SK-N-DZ (cell line): ENCODE results near the gene CD164L2. TPM values are rescaled to one million over a fixed set of nuclear protein-coding genes. Genes with fewer than 3 reads are reported as not detected.
"Not testable (repeated sequence)": the region's sequence is repeated elsewhere in the genome, so short reads cannot be mapped to it uniquely, and the experiment has no call there.

Source experiments
- DNase-seq: peaks from one replicate; pipeline ENCODE4 v3.0.0-alpha.2; 2015; ENCODE audit warnings: low spot score
- polyA plus RNA-seq, 2 experiments: library from polyadenylated mRNA; depleted of rRNA; stranded (reverse); fragments of >200 nt; gene quantifications; 2 replicates each; pipeline ENCODE4 v1.2.3, GENCODE V29; 2014

Gene CD164L2
- not detected in 2 replicates for polyA plus RNA-seq (2014; cell fraction: cytosol; rRNA removed)
- not detected in 2 replicates for polyA plus RNA-seq (2014; cell fraction: nucleus; rRNA removed)

DNA sequence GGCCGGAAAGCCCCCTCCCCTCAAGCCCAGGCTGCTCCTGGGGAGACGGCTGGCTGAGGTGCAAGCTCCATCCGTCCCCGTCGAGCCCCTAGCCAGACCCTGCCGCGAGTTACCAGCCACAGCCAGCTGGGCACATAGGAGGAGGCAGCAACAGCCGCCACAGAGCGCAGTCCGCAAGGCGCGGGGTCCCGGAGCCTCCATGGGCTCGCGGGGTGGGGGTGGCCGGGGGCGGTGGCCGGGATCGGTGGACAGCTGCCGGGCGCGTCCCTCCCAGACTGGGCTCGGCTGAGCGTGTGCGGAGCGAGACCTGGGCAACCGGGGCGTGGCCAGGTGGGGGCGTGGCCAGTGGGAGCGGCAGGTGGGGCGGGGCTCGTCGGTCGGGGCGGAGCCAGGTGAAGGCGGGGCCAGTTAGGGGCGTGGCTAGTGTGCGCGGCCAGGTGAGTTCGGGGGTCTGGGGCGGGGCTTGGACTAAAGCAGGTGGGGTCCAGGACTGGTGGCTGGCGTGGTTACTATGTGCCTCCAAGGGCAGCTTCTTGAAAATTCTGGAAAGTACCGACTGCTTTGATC, at the start of gene CD164L2:
Gene CD164L2 (minus strand): TSS at position 295 of the 567 bp plus-strand sequence. CDS start 94 bp downstream, at position 201.
- no peak for DNase-seq

DNA sequence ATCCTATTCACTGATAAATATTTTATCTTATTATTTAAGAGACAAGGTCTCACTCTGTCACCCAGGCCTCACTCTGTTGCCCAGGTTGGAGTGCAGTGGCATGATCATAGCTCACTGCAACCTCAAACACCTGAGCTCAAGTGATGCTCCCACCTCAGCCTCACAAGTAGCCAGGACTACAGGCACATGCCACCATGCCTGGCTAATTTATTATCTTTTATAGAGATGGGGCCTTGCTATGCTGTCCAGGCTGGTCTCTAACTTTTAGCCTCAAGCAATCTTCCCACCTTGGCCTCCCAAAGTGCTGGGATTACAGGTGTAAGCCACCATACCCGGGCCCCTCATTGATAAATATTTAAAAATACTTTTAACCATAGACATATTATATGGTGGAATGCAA, 49.6 kb upstream of the CD164L2 start:
- not testable (repeated sequence) for DNase-seq

DNA sequence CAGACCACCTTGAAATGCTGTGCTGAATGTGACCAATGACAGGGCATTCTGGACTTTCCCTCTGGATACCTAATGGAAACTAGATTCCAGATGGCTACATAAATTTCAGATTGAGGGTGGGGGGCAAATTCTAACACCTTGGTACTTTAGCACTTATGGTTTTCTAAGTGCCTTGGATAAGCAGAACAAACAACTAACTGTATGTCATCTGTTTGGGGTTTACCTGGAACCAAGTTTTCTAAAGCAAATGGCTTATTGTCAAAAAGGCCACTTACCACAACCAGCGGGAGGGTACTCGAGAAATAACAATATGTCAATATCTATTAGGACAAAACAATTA, 48.4 kb upstream of the CD164L2 start:
- DNase-seq, result no peak

DNA sequence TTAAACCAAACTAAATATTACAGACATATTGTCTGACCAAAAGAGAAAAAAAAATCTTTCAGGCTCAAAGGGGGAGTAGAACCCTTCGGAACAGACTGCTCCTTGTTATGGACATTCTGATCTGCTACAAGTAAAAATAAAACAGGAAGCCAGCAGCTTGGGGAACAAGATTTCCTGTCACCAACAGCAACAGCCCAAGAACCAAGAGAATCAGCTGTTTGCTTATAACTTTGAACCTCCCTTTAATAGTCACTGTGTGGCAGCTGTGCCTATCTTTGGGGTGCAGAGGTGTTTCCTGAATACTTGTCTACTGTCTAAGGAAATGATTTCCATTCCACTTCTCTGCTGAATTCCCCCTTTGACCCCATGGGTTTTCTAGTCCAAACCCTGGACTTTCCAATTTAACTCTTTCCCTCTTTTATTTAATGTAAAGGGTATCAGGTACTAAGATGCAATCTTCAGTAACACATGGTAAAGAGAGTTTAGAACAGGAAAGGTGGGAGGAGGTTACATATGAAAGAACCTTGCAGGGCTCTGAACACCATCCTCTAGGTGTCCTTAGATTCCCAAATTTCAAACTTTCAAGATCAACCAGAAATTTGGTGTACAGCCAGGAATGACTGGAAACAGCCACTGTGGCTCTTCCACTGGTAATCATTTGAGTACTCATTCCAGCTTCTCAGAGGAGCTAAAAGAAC, 47.9 kb upstream of the CD164L2 start:
- no peak for DNase-seq

DNA sequence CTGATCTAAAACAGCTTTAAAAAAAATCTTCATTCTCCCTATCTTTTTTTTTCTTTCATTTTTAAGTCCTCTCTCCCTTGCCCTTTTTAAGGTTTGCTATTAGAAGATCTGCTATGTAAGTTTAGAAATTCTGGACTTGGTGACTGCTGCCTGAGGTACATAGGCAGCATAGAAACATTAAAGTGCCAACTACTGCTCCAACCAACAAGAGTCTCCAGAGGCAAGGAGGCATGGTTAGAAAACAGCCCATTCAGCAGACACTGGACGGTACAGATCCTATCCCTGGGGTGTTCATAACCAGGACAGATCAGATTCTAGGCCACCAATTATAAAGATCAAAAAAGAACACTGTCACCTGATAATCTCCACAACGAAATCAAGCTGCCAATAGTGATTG, 45.9 kb upstream of the CD164L2 start:
- peak; percentile 4 for DNase-seq

DNA sequence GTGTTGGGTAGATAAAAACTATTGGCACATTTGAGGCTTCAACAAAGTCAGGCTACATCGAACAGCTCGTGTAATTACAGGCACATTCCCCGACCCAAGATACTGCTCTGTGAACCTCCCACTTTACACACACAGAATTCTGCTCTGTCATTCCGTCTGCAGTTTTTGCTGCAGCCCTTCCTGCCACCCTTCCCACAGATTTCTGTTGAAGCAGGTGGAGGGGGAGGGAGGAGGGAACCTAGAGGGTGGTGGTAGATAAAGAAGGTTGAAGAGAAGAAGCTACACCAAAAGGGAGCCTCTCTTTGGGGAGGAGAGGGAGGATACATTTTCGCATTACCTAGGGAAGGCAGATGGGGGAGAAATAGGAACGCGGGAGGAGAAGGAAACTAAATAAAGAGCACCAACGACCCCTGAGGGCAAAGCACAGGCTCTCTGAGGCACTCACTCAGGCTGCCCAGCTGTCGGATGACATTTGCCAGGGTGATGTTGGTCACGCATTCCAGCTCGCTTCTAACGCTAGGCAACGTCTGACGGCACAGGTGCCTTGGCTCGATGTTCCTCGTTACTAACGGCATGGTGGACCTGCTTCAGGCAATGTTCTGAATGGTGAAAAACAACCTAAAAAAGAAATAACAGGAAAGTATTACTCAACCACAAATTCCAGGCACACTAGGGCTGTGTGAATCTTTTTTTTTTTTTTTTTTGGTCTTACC, 45.3 kb upstream of the CD164L2 start:
- DNase-seq, result no peak

DNA sequence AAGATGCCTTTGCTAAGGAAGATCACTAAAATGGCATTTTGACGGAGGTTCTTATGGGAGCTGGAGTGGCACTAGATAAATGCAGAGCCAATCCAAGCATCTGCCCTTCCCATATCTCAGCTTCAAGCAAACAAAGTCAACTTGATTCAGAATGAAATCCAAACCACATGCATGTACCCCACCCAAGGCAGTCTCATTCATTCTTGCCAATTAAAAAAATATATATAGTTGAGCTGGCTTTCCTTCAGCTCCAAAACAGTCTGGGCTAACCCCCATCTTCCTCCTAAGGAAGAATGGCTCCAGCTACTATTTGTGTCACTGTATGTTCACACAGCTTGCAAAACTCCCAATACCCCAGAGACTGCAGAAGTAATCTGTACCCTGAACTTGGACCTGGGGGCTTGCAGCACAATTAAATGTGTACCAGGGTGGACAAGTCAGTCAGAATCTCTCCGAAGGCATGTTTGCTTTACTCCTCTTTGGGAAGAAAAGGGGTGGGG, 44.7 kb upstream of the CD164L2 start:
- no peak for DNase-seq

DNA sequence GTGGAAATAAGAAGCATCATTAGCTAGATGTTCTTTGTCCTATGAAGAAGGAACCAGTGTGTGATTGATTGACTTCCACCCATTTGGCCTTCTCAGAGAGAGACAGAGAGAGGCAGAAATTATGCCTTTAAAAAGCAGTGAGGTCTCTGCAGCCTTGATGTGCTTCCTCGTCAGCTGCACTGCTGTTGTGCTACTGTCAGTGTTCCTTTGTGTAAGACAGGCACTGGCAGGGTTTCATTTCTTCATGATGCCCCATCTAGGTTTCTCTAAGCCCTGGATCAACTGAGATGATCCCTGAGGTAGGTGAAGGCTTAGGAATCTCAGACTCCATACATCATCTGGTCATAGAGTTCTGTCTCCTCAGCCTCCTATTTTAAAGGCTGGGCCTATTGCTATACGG, 44.2 kb upstream of the CD164L2 start:
- no peak for DNase-seq

DNA sequence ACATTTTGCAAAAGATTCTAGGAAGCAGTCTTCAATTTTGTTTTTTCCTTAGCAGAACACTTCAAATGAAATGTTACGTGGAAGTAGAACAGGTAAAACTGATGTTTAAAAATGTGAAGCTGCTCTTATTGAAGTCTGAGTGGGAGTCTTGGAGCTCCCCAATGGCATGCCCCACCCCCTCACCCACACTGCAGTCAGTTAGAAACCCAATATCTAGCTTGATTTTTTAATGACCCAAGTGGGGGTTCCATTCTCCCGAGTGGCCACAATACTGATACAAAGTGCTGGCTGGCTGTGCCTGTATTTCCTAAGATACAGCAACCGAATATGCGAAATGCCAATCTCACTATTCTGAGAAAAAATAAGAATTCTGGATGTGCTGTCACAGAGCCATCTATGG, 40.6 kb upstream of the CD164L2 start:
- DNase-seq, result no peak

DNA sequence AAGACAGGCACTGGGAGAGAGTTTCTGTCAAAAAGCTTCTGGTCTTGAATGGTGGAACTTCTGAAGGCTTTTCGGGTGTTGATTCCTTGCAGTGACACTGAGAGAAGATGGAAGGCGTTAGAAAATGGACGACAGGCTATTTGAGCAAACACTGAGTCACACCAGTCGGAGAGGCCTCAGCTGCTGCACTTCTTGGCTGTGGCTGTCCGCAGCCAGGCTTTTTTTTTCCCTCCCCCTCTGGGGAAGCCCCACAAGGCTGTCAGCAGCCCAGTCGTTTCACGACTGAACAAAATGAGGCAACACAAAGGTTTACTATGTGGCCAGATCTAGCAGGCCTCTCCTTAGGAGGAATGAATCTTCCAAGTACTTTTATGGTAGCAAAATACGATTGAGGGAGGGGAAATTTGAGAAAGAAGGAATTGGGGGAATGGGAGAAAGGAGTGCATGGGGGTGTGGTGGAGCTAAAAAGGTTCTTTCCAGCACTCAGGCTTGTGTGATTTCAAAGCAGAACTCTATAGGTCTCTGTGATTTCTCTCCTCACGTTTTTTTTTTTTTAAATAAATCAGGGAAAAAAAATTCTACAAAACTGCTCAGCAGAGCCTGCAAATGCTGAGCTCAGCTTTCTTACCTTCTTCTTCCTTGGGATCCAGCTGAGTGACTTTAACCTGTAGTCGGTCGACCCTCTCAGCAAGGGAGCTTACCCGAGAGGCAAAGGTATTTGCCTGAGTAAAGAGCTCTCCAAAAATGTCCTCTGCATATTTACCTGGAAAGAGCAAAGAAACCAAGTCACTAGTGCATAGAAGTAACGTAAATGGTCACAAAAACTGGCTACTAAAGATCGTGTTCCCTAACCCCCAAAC, 35.4 kb upstream of the CD164L2 start:
- DNase-seq, result no peak

DNA sequence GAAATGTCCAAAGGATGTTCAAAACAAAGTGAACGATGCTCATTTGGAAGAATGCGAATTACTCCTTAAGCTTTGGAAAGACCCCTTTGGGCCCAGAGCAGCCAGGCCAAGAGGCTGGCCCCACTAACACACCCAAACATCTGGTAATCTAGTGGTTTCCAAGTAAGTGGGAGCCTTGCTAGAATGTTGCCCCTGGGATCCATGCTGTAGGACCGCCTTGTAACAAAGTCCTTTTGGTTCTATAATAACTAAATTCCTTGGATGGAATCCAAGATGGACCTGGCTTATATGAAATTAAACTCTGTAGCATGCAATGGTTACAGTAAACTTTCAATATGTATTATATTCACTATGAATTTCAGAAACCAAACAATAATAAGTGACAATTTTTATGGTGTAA, 34.6 kb upstream of the CD164L2 start:
- DNase-seq, result no peak

DNA sequence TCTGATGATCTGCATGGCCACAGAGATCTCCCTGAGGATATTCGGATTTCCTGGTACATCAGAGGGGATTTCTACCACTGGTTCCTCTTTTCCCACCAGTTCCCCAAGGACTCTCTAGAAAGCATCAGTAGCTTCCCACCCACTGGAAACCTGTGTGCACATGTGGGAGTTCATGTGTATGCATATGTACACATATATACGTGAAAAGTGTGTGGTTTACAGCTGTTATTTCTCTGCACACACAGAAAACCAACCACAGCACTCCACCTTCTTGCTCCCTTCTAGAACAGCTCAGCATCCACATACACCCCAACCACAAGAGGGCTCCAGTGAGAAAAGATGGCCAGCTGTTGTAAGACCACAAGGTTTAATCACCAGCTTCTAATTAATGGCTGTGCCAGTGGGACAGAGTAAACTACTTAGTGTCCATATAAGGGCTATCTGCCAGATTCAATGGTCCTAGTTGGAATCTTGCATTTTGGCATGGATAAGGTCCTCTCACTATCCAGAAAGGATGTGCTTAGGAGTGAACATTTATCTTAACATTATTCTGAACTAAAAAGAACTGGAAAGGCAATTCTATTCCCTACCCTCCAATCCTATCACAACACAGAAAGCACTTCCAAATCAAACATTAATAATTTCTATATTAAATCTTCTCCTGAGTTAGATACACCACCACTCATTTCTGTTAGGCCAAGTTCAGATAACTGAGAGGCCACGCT, 33.4 kb upstream of the CD164L2 start:
- DNase-seq, result peak; percentile 40

DNA sequence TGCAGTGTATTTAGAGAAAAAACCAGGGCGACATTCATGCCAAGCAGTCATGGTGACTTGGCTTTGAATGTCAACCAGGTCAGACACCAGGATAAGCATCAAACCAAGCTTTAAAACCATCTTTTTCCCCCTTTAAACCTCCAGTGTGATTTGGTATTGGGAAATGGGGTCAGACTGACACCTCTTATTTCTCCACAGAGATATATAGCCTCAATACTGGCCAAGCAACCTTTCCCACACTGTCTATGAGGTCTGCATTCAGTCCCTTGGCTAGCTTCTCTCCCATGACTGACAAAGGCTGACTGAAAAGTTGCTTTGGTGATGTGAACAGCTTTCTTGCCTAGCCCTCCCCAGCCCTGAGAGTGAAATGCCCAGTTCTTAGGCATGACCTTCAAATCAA, 31.0 kb upstream of the CD164L2 start:
- DNase-seq, result no peak

DNA sequence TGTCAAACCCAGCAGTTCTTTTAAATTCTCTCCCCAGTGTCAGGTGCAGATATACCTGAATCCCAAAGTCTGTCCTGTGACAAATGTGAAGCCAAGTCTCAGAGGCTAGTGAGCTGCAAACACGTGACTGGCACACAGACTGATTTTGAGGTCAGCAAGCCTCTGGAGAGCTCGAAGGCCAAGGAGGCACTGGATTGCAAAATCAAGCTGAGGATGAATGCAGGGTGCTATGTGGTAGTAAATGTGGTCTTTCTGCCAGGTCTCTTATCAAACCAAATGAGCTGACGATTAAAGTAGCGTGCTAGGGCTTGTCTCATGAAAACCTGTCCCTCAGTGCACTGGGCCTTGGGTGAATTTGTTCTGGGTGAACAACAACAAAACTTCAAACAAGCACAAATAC, 29.9 kb upstream of the CD164L2 start:
- no peak for DNase-seq

DNA sequence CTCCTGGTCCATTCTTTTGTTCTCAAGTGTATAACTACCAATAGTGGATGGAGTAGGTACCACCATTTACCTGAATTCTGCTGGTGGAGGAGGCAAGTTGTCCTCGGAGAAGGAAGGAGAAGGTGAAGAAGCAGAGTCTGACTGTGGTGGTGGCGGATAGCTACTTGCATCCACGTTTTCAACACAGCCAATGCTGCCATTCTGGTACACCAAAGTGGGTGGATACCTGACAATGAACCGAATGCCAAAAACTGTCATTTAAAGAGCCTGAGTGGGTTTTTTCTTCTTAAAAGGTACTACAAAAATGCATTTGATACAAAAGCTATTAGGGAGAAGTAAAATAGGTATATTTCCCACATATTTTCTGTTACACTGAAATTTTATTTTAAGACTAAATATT, 29.4 kb upstream of the CD164L2 start:
- DNase-seq, result no peak

DNA sequence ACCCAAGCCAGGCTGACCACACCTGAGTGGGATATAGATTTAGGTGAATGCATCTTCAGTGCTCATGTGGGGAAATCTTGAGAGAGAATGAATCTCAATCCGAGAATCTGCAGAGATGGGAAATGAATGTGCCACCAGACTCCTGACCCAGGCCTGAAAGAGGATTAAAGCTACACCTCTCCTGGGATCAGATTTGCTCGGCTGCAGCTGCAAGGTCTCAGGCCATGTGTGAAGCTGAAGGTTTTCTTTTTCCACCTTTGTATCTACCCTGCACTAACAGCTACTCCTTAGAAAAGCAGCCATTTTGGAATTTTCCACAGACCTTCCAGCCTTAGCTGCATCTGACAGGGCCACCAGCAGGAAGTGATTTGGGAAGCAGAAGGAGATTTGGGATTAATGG, 27.6 kb upstream of the CD164L2 start:
- DNase-seq, result no peak

DNA sequence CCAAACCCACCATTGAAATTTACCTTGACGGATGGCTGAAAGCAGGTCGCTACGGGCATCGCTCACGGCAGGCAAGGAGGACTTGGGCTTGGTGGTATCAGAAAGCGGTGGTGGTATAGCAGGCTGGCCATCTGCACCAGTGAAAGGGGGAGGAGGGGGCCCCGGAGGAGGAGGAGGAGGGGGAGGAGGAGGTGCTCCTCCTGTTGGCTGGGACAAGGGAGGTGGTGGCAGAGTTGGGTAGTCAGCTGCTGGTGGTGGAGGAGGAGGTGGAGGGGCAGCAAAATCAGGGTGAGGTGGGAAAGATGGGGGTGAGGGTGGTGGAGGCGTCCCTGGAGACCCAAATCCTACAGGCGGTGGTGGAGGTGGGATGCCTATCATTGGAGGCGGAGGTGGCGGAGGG, 26.5 kb upstream of the CD164L2 start:
- DNase-seq, result no peak

DNA sequence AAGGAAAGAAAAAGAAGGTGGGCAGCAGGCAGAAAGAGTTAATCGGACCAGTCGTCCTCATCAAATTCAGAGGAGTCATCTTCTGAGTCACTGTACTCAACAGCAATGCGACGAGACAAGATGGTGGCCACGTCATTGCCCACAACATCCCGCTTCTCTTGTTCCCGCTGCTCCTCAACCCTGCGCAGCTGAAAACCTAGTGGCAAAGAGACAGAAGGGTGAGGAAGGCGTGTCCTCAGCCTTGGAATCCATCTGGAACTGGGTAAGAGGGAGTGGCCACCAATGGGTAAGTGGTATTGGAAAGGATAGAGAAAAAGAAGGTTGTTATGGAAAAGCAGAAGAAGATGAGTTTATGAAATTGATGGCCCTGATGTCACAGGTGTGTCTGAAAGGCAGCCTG, 25.0 kb upstream of the CD164L2 start:
- DNase-seq, result no peak

DNA sequence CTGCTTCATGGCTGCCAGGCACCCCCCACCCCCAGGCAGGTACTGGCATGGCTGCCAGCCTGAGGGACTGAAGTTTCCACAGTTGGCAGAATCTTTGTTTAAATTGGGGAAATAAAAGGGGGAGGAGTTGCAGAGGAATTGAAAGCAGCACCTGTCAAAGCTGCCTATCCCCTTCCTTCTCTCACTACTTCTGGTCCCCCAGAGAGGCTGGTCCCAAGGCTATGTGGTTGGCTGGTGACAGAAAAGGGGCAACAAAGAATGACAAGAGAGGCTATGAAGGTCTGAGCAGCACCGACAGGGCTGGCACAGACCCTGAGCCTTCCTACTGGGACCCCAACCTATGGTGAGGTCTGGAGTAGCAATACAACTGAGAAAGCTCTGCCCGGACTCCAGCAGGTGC, 23.7 kb upstream of the CD164L2 start:
- DNase-seq, result not testable (repeated sequence)

DNA sequence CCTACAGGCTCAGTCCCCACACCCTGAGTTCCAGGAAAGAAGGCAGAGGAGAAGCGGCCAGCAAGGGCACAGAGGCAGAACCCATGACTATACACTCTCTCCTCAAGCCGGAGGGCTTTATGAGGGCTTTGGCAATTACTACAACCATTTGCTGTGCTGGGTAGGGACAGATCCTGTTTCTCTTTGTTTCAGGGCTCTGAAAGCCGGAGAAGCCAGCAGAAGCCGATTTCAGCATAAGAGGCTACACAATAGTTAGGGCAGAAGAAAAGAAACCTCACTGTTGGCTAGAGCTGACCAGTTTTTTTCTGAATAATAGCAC, 23.2 kb upstream of the CD164L2 start:
- no peak for DNase-seq
